Gastroesophageal sphincter (tissue), 3 donors: ENCODE data around the gene ZNF638.

ENCODE experiments used
- POLR2A ChIP-seq, 2 donors: fragments of 450-650 bp; IDR thresholded peaks; one replicate each; pipeline ENCODE4 v1.6.1; 2017; ENCODE audit warnings: antibody characterized with exemption in 2 of 2, mild to moderate bottlenecking in 2 of 2, moderate library complexity in 1 of 2
- POLR2AphosphoS5 ChIP-seq: sonication (generic); formaldehyde crosslinking; IDR thresholded peaks from one replicate; pipeline ENCODE4 v1.6.1; 2017; ENCODE audit warnings: antibody characterized with exemption
- TF ChIP-seq, protein P1 (sequence below), 4 experiments: fragments of 200-600 bp in 2 of 4; fragments of 450-650 bp in 2 of 4; sonication (generic) in 1 of 4; IDR thresholded peaks; one replicate each; pipeline ENCODE4 v1.5.1; 2017 to 2019; ENCODE audit warnings: antibody characterized with exemption in 4 of 4, mild to moderate bottlenecking in 2 of 4, moderate library complexity in 2 of 4

DNA sequence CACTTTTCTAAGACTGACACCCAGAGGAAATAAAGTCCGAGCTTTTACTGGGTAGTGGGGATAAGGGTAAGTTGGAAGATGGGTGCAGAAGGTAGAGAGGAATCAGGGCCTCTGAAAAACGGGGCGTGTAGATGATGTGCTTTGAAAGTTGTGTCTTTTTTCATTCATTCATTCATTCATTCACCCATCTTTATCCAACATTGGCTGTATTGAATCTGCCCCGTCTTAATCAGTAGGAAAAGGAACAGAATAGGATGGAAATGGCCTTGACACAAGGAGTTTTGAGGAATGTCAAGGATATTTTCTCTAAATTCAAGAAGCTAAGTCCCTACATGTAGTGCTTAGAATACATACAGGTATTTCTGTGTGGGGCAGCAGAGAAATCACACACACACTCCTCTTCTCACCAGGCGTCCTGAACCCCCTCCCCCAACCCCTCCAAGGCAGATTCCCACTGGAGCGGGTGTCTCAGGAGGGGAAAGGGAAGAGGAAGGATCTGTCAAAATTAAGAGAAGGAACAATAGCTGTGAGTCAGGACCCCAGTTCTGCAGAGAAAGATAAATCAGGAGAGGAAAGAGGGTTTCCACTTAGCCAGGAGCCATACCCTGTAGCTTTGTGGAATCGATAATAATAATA is 135.7 kb downstream of the ZNF638 start:
- TF ChIP-seq POLR2AphosphoS5 (no peak), POLR2A (IDR thresholded peaks at IDR 0.05) (no peak)
- TF ChIP-seq, protein P1, sequence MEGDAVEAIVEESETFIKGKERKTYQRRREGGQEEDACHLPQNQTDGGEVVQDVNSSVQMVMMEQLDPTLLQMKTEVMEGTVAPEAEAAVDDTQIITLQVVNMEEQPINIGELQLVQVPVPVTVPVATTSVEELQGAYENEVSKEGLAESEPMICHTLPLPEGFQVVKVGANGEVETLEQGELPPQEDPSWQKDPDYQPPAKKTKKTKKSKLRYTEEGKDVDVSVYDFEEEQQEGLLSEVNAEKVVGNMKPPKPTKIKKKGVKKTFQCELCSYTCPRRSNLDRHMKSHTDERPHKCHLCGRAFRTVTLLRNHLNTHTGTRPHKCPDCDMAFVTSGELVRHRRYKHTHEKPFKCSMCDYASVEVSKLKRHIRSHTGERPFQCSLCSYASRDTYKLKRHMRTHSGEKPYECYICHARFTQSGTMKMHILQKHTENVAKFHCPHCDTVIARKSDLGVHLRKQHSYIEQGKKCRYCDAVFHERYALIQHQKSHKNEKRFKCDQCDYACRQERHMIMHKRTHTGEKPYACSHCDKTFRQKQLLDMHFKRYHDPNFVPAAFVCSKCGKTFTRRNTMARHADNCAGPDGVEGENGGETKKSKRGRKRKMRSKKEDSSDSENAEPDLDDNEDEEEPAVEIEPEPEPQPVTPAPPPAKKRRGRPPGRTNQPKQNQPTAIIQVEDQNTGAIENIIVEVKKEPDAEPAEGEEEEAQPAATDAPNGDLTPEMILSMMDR (IDR thresholded peaks at IDR 0.05): no peak
